ENCODE data around the gene CTNNA2. TPM values are rescaled to one million over a fixed set of nuclear protein-coding genes. Genes with fewer than 3 reads are reported as not detected.

The CTNNA2 gene
- total RNA-seq, 1 donor from 2014 or later = 43.5 TPM

DNA sequence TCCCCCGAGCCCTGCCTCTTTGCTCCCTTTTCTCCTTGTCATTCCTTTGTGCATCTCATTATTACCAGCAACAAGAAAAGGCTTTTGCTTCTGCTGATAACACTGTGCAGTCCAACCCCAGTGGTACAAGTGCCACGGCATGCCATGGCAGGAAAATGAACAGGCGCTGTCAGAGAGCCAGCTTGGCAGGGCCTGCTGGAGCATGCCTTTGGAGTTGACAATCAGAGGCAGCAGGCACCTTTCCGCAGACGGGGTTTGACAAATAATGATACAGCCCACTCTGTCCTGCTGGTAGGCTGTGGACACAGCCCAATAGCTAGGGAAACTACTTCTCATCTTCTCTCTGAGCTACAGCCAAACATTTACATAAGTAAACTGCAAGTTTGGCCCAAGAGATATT is 1035.6 kb downstream of the CTNNA2 start:
- Histone ChIP-seq H3F3A (ENCODE audit: low read depth) (no peaks in the 10 kb centered on the region), H3K4me2 (no peak overlapping the region), H3K27ac (no peak overlapping the region), H3K4me1 (peaks cover 6% of the 10 kb centered on the region), H3K9ac (no peak overlapping the region), H3K9me3 (ENCODE audit: low read depth) (no peaks in the 10 kb centered on the region), H3K27me3 (no peaks in the 10 kb centered on the region), H3K79me2 (ENCODE audit: low read depth) (no peaks in the 10 kb centered on the region), H2AFZ (replicated peaks) (no peak overlapping the region), H4K20me1 (ENCODE audit: low read depth) (no peaks in the 10 kb centered on the region), H3K36me3 (no peaks in the 10 kb centered on the region), H3K4me3 (no peak overlapping the region)
- no peak overlapping the region for H3K27ac Mint-ChIP-seq
- no peak overlapping the region for H3K4me3 Mint-ChIP-seq
- DNase-seq (ENCODE audit: low spot score) = no peak
- H3K36me3 Mint-ChIP-seq = no peaks in the 10 kb centered on the region
- no peaks in the 10 kb centered on the region for H3K4me1 Mint-ChIP-seq
- no peaks in the 10 kb centered on the region for H3K9me3 Mint-ChIP-seq
- H3K27me3 Mint-ChIP-seq (ENCODE audit: insufficient read depth, low read depth) = no peaks in the 10 kb centered on the region
- TF ChIP-seq, protein P1, sequence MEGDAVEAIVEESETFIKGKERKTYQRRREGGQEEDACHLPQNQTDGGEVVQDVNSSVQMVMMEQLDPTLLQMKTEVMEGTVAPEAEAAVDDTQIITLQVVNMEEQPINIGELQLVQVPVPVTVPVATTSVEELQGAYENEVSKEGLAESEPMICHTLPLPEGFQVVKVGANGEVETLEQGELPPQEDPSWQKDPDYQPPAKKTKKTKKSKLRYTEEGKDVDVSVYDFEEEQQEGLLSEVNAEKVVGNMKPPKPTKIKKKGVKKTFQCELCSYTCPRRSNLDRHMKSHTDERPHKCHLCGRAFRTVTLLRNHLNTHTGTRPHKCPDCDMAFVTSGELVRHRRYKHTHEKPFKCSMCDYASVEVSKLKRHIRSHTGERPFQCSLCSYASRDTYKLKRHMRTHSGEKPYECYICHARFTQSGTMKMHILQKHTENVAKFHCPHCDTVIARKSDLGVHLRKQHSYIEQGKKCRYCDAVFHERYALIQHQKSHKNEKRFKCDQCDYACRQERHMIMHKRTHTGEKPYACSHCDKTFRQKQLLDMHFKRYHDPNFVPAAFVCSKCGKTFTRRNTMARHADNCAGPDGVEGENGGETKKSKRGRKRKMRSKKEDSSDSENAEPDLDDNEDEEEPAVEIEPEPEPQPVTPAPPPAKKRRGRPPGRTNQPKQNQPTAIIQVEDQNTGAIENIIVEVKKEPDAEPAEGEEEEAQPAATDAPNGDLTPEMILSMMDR (IDR thresholded peaks at IDR 0.05) = no peak
- TF ChIP-seq EZH2phosphoT487 (IDR thresholded peaks at IDR 0.05) = no peak

DNA sequence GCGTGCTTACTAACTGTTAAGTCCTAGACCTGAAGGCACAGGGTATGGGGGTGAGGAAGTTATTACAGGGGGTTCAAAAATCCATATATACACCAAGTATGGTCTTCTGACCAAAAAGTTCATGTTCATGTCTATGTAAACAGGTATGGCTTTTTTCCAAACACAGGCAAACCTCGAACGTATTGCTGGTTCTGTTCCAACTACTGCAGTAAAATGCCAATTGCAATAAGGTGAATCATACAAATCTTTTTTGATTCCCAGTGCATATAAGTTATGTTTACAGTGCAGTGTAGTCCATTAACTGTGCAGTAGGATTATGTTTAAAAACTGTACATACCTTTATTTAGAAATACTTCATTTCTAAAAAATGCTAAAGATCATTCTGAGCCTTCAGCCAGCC is 1037.0 kb downstream of the CTNNA2 start:
- no peak overlapping the region for H2AFZ ChIP-seq (replicated peaks)
- H3F3A ChIP-seq (ENCODE audit: low read depth) = no peaks in the 10 kb centered on the region
- no peak overlapping the region for H3K27ac ChIP-seq
- H3K36me3 Mint-ChIP-seq = no peaks in the 10 kb centered on the region
- no peaks in the 10 kb centered on the region for H3K4me1 Mint-ChIP-seq
- peaks cover 6% of the 10 kb centered on the region for H3K4me1 ChIP-seq
- no peak overlapping the region for H3K4me3 ChIP-seq
- no peak overlapping the region for H3K4me3 Mint-ChIP-seq
- DNase-seq (ENCODE audit: low spot score) = no peak
- no peak overlapping the region for H3K4me2 ChIP-seq
- H4K20me1 ChIP-seq (ENCODE audit: low read depth) = no peaks in the 10 kb centered on the region
- no peaks in the 10 kb centered on the region for H3K79me2 ChIP-seq (ENCODE audit: low read depth)
- no peaks in the 10 kb centered on the region for H3K27me3 ChIP-seq
- no peaks in the 10 kb centered on the region for H3K36me3 ChIP-seq
- H3K27ac Mint-ChIP-seq = no peak overlapping the region
- no peaks in the 10 kb centered on the region for H3K9me3 ChIP-seq (ENCODE audit: low read depth)
- H3K9me3 Mint-ChIP-seq = no peaks in the 10 kb centered on the region
- H3K9ac ChIP-seq = no peak overlapping the region
- TF ChIP-seq EZH2phosphoT487 (IDR thresholded peaks at IDR 0.05) (no peak), EZH2 (IDR thresholded peaks at IDR 0.05) (no peak)
- TF ChIP-seq, protein P1 (IDR thresholded peaks at IDR 0.05) = no peak
- H3K27me3 Mint-ChIP-seq (ENCODE audit: insufficient read depth, low read depth) = no peaks in the 10 kb centered on the region

DNA sequence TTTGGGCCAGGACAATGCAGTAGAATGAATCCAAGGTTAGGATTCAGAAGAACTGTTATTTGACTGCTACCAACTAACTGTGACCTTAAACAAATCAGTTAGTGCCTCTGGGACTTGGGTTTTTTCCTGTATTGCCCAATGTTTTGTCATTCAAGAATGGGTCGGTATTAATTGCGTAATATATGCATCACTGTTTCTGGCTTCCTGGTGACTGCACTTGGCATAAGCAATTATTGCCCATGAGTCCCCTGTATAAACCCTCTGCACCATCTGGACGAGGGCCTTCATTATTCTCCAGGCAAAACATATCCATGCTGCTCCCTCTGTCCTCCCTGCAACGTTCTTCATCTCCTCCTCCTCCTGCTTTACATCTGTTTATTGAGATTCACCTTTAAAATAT is 1047.5 kb downstream of the CTNNA2 start:
- Histone ChIP-seq H3K4me2 (no peak overlapping the region), H3K79me2 (ENCODE audit: low read depth) (no peaks in the 10 kb centered on the region), H3K4me3 (no peak overlapping the region), H4K20me1 (ENCODE audit: low read depth) (no peaks in the 10 kb centered on the region), H3K4me1 (no peaks in the 10 kb centered on the region), H3F3A (ENCODE audit: low read depth) (no peaks in the 10 kb centered on the region), H3K27me3 (no peaks in the 10 kb centered on the region), H3K27ac (no peak overlapping the region), H3K9ac (no peak overlapping the region), H3K36me3 (no peaks in the 10 kb centered on the region), H2AFZ (replicated peaks) (no peak overlapping the region), H3K9me3 (ENCODE audit: low read depth) (no peaks in the 10 kb centered on the region)
- H3K9me3 Mint-ChIP-seq = no peaks in the 10 kb centered on the region
- no peak overlapping the region for H3K27ac Mint-ChIP-seq
- no peak for DNase-seq (ENCODE audit: low spot score)
- no peak overlapping the region for H3K4me3 Mint-ChIP-seq
- TF ChIP-seq EZH2 (IDR thresholded peaks at IDR 0.05) (no peak), EZH2phosphoT487 (IDR thresholded peaks at IDR 0.05) (no peak)
- TF ChIP-seq, protein P1 (IDR thresholded peaks at IDR 0.05) = no peak
- no peaks in the 10 kb centered on the region for H3K27me3 Mint-ChIP-seq (ENCODE audit: insufficient read depth, low read depth)
- H3K4me1 Mint-ChIP-seq = no peaks in the 10 kb centered on the region
- H3K36me3 Mint-ChIP-seq = no peaks in the 10 kb centered on the region

DNA sequence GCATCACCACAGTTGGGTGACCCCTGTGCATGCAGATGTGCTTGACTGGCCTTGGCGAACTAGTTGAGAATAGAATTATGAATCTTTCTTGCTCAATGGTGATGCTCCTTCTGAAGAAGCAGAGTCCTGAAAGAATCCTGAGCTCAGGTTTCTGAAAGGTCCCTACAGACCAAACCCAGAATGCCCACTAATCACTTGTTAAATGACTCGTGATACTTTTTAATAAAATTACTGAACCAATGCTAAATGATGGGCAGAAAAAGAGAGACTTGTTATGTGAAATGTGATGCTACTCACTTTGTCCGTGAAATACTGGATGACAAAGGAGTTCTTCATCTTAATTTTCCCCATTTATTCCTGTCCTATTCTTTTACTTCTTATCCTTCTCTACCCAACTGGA is 1055.2 kb downstream of the CTNNA2 start:
- Mint-ChIP-seq H3K4me1 (no peaks in the 10 kb centered on the region), H3K27me3 (ENCODE audit: insufficient read depth, low read depth) (no peaks in the 10 kb centered on the region), H3K27ac (no peak overlapping the region), H3K4me3 (no peak overlapping the region), H3K9me3 (no peaks in the 10 kb centered on the region), H3K36me3 (no peaks in the 10 kb centered on the region)
- H3K4me2 ChIP-seq = no peak overlapping the region
- no peak overlapping the region for H3K9ac ChIP-seq
- no peaks in the 10 kb centered on the region for H3F3A ChIP-seq (ENCODE audit: low read depth)
- no peaks in the 10 kb centered on the region for H3K27me3 ChIP-seq
- no peaks in the 10 kb centered on the region for H3K36me3 ChIP-seq
- no peak overlapping the region for H3K4me3 ChIP-seq
- H3K79me2 ChIP-seq (ENCODE audit: low read depth) = no peaks in the 10 kb centered on the region
- no peaks in the 10 kb centered on the region for H4K20me1 ChIP-seq (ENCODE audit: low read depth)
- no peak for DNase-seq (ENCODE audit: low spot score)
- no peaks in the 10 kb centered on the region for H3K4me1 ChIP-seq
- H3K9me3 ChIP-seq (ENCODE audit: low read depth) = no peaks in the 10 kb centered on the region
- H2AFZ ChIP-seq (replicated peaks) = no peak overlapping the region
- TF ChIP-seq EZH2 (IDR thresholded peaks at IDR 0.05) (no peak), EZH2phosphoT487 (IDR thresholded peaks at IDR 0.05) (no peak)
- TF ChIP-seq, protein P1 (IDR thresholded peaks at IDR 0.05) = no peak
- no peak overlapping the region for H3K27ac ChIP-seq

Data from neural progenitor cell (in vitro differentiated cells).